Stomach smooth muscle (tissue), 2 donors: ENCODE results near the gene GNB2.
"Not testable (repeated sequence)": the region's sequence is repeated elsewhere in the genome, so short reads cannot be mapped to it uniquely, and the experiment has no call there.

Experiments
- H3K27ac ChIP-seq: one replicate; pipeline ENCODE4 v1.7.0; 2013; ENCODE audit warnings: mild to moderate bottlenecking, low read length, inconsistent platforms
- H3K27me3 ChIP-seq, 2 donors: one replicate each; pipeline ENCODE4 v1.7.0; 2013; ENCODE audit warnings: low read length in 2 of 2; ENCODE audit not compliant: insufficient read depth in 2 of 2, control insufficient read depth in 1 of 2
- H3K36me3 ChIP-seq, 2 donors: one replicate each; pipeline ENCODE4 v1.7.0; 2013; ENCODE audit warnings: low read length in 2 of 2; ENCODE audit not compliant: control insufficient read depth in 2 of 2, insufficient read depth in 2 of 2
- H3K4me1 ChIP-seq: one replicate; pipeline ENCODE4 v1.7.0; 2013; ENCODE audit warnings: low read length; ENCODE audit not compliant: control insufficient read depth, insufficient read depth
- H3K4me3 ChIP-seq, 2 donors: one replicate each; pipeline ENCODE4 v1.7.0; 2013; ENCODE audit warnings: low read length in 2 of 2
- H3K9ac ChIP-seq, 2 donors: one replicate each; pipeline ENCODE4 v1.7.0; 2013; ENCODE audit warnings: low read length in 2 of 2, mild to moderate bottlenecking in 1 of 2
- H3K9me3 ChIP-seq, 2 donors: one replicate each; pipeline ENCODE4 v1.7.0; 2013; ENCODE audit warnings: low read length in 2 of 2; ENCODE audit not compliant: control insufficient read depth in 2 of 2
- donor health status: healthy.
- donor health status: Pancreatic carcinoma.

GNB2 gene

DNA sequence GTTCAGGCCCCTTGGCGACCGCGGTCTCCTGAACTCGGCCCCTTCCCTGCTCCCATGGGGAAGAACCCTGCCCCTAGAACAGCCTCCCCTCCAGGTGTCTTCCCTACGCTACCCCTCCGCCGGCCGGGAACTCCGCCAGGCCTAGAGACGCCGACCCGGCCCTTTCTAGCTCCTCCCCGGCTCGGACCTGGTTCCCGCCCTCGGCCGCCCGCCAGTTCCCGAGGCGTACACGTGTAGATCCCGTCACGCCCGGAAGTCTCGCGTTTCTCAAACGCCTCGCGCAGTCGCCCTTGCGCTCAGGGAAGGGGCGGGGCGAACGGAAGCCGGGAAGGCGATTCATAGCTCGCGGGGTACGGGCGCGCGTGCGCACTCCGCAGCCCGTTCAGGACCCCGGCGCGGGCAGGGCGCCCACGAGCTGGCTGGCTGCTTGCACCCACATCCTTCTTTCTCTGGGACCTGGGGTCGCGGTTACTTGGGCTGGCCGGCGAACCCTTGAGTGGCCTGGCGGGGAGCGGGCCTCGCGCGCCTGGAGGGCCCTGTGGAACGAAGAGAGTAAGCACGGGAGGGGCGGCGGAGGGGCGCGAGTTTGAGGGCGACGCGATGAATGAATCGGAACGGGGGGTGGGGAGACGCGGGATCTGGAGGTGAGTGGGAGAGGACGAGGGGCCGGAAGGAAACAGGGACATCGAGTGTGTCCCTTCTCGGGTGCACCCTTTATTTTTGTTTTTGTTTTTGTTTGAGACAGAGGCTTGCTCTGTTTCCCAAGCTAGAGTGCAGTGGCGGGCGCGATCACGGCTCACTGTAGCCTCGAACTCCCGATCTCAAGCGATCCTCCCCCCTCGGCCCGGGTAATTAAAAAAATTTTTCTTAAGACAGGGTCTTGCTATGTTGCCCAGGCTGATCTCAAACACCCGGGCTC, 32.5 kb downstream of the GNB2 start, which contains the start of gene POP7:
POP7 (plus strand) TSS at position 369 of the 919 bp plus-strand sequence. CDS start 710 bp downstream, outside the sequence.
- peak within 1 kb of the TSS; percentile 91 for H3K27ac ChIP-seq
- no peaks in the 10 kb centered on the region for H3K9me3 ChIP-seq
- H3K4me1 ChIP-seq: peaks cover 21% of the 10 kb centered on the region
- H3K4me3 ChIP-seq: peak within 1 kb of the TSS; percentile 92 to 95
- H3K27me3 ChIP-seq: no peaks in the 10 kb centered on the region
- no peaks in the 10 kb centered on the region for H3K36me3 ChIP-seq
- H3K9ac ChIP-seq: peak within 1 kb of the TSS; percentile 93 to 94

DNA sequence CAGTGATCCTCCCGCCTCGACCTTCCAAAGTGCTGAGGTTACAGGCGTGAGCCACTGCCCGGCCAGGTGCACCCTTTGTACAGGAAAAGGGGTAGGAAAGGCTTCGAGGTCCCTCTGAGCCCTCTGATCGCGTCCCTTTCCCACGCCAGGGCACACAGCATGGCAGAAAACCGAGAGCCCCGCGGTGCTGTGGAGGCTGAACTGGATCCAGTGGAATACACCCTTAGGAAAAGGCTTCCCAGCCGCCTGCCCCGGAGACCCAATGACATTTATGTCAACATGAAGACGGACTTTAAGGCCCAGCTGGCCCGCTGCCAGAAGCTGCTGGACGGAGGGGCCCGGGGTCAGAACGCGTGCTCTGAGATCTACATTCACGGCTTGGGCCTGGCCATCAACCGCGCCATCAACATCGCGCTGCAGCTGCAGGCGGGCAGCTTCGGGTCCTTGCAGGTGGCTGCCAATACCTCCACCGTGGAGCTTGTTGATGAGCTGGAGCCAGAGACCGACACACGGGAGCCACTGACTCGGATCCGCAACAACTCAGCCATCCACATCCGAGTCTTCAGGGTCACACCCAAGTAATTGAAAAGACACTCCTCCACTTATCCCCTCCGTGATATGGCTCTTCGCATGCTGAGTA, 33.3 kb downstream of the GNB2 start:
- peak overlapping the region; percentile 93 to 94 for H3K9ac ChIP-seq
- H3K9me3 ChIP-seq: no peaks in the 10 kb centered on the region
- peaks cover 21% of the 10 kb centered on the region for H3K4me1 ChIP-seq
- no peaks in the 10 kb centered on the region for H3K36me3 ChIP-seq
- H3K27me3 ChIP-seq: no peaks in the 10 kb centered on the region
- H3K27ac ChIP-seq: peak overlapping the region; percentile 91
- H3K4me3 ChIP-seq: peak overlapping the region; percentile 92 to 95

DNA sequence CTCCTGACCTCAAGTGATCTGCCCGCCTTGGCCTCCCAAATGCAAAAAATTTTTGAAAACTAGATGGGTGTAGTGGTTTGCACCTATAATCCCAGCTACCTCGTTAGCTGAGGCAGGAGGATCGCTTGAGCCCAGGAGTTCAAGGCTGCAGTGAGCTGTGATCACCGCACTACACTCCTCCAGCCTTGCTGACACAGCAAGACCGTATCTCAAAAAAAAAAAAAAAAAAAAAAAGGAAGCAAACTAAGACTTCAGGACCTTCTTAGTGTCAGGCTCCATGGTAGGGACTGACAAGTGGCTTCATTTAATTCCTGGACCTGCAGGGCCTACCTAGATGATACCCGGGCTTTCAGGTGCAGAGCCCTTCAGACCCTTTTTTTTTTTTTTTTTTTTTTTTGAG, 34.9 kb downstream of the GNB2 start:
- peaks cover 21% of the 10 kb centered on the region for H3K4me1 ChIP-seq
- H3K9ac ChIP-seq: no peak overlapping the region
- no peaks in the 10 kb centered on the region for H3K36me3 ChIP-seq
- no peaks in the 10 kb centered on the region for H3K9me3 ChIP-seq
- H3K27ac ChIP-seq: no peak overlapping the region
- no peak overlapping the region for H3K4me3 ChIP-seq
- no peaks in the 10 kb centered on the region for H3K27me3 ChIP-seq

DNA sequence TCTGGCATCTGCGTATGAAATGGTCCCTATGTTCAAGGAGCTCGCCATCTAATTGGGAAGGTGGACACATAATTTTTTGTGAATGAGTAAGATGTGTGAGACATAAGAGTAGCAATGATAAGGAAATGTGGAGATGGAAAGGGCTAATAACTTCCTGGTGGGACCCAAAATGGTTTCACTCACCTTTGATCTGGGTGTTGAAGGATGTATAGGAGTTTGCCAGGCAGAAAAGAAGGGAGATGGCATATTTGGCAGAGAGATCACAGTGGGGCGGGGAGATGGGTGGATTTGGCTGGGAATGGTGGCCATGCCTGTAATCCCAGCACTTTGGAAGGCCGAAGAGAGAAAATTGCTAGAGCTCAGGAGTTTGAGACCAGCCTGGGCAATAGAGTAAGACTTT, 36.9 kb downstream of the GNB2 start:
- H3K27me3 ChIP-seq: no peaks in the 10 kb centered on the region
- H3K4me3 ChIP-seq: no peak overlapping the region
- no peaks in the 10 kb centered on the region for H3K9me3 ChIP-seq
- H3K36me3 ChIP-seq: no peaks in the 10 kb centered on the region
- peaks cover 14% of the 10 kb centered on the region for H3K4me1 ChIP-seq
- H3K9ac ChIP-seq: no peak overlapping the region
- H3K27ac ChIP-seq: no peak overlapping the region

DNA sequence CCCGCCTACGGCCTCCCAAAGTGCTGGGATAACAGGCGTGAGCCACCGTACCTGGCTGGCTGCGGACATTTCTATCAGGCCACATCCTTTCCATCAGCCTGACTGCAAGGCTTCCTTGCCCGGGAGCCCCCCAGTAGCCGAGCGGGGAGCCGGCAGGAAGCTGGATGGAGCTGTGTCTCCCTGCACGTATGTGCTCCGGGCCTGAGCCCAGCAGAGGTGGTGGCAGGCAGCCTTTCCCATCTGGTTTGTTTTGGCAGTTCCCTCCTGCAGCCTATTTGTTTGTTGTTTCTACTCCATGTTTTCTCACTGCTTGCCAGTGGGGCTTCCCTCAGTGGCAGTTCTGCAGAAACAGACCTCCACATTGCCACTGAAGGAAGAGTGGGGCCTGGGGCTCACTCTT, 37.8 kb downstream of the GNB2 start:
- Histone ChIP-seq H3K9ac (no peak overlapping the region), H3K4me1 (peaks cover 11% of the 10 kb centered on the region), H3K27ac (no peak overlapping the region), H3K27me3 (no peaks in the 10 kb centered on the region), H3K9me3 (no peaks in the 10 kb centered on the region), H3K4me3 (no peak overlapping the region), H3K36me3 (no peaks in the 10 kb centered on the region)

DNA sequence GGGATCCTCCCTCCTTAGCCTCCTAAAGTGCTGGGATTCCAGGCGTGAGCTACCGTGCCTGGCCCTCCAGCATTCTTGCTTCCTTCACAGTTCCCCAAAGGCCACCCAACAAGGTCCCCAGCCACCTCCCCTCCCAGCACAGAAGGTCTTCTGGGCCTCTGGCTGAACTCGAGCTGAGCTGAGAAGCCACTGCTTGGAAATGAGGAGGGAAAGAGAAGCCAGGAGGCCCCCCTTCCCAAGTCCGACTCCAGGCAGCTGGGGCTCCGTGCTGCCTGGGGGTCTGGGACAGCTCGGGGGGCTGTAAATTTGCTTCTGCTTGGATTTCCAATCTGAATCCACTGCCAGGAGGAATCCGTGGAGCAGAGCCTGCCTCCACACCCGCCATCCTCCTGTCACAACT, 41.2 kb downstream of the GNB2 start:
- Histone ChIP-seq H3K36me3 (no peaks in the 10 kb centered on the region), H3K4me1 (no peaks in the 10 kb centered on the region), H3K27me3 (peaks cover 3% of the 10 kb centered on the region in 2 donors), H3K27ac (no peak overlapping the region), H3K4me3 (no peak overlapping the region), H3K9me3 (no peaks in the 10 kb centered on the region), H3K9ac (no peak overlapping the region)

DNA sequence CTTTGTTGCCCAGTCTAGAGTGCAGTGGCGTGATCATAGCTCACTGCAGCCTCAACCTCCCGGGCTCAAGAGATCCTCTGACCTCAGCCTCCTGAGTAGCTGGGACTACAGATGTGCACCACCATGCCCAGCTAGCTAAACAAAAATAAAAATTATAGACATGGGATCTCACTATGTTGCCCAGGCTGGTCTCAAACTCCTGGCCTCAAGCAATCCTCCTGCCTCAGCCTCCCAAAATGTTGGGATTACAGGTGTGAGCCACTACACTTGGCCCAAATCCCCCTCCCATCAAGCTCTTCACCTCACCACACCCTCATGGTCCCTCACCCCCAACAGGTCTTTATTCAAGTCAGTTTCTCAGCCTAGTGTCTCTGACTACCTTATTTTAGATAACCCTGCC, 43.5 kb downstream of the GNB2 start:
- not testable (repeated sequence) for H3K4me1 ChIP-seq, H3K9ac ChIP-seq, H3K36me3 ChIP-seq, H3K9me3 ChIP-seq, H3K4me3 ChIP-seq, H3K27ac ChIP-seq
- peaks cover 21 to 23% of the 10 kb centered on the region in 2 donors for H3K27me3 ChIP-seq

DNA sequence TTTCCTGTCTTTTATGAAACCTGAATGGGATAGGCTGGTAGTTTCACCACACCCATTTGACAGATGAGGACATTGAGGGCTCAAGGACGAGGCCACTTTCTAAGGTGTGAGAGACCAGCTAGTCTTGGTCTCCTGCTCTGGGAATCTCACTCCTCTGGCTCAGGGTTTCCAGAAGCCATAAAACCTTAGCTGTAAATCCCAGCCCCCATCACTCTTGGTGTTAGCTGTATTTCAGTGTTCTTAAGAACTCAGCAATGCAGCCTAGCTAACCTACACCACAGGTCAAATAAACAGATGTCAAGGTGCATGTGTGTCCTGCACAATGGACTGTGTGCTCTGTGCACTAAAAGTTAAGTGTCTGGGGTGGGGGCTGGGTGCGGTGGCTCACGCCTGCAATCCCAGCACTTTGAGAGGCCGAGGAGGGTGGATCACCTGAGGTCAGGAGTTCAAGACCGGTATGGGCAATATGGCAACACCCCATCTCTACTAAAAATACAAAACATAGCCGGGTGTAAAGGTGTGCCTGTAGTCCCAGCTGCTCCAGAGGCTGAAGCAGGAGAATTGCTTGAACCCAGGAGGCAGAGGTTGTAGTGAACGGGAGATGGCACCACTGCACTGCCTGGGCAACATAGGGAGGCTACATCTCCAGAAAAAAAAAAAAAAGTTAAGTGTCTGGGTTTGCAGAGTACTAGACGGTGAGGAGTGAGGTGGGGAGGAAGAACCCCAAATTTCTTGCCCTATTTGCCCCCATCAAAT, 46.2 kb downstream of the GNB2 start:
- Histone ChIP-seq H3K36me3 (no peaks in the 10 kb centered on the region), H3K9ac (no peak overlapping the region), H3K27ac (no peak overlapping the region), H3K4me1 (peaks cover 7% of the 10 kb centered on the region), H3K9me3 (no peaks in the 10 kb centered on the region), H3K27me3 (peaks cover 27 to 29% of the 10 kb centered on the region in 2 donors), H3K4me3 (no peak overlapping the region)

DNA sequence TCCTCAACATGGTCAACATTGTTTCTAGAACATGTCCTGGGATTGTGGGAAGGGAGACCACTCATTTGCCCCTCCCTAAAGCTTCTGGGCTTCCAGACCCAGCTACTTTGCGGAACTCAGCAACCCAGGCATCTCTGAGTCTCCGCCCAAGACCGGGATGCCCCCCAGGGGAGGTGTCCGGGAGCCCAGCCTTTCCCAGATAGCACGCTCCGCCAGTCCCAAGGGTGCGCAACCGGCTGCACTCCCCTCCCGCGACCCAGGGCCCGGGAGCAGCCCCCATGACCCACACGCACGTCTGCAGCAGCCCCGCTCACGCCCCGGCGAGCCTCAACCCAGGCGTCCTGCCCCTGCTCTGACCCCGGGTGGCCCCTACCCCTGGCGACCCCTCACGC, 46.7 kb downstream of the GNB2 start, which contains the start of gene EPO:
EPO (plus strand) TSS at position 190 of the 392 bp plus-strand sequence. CDS start 513 bp downstream, outside the sequence.
- peaks cover 27 to 29% of the 10 kb centered on the region in 2 donors for H3K27me3 ChIP-seq
- H3K4me3 ChIP-seq: no peak within 1 kb of the TSS
- H3K4me1 ChIP-seq: peaks cover 7% of the 10 kb centered on the region

DNA sequence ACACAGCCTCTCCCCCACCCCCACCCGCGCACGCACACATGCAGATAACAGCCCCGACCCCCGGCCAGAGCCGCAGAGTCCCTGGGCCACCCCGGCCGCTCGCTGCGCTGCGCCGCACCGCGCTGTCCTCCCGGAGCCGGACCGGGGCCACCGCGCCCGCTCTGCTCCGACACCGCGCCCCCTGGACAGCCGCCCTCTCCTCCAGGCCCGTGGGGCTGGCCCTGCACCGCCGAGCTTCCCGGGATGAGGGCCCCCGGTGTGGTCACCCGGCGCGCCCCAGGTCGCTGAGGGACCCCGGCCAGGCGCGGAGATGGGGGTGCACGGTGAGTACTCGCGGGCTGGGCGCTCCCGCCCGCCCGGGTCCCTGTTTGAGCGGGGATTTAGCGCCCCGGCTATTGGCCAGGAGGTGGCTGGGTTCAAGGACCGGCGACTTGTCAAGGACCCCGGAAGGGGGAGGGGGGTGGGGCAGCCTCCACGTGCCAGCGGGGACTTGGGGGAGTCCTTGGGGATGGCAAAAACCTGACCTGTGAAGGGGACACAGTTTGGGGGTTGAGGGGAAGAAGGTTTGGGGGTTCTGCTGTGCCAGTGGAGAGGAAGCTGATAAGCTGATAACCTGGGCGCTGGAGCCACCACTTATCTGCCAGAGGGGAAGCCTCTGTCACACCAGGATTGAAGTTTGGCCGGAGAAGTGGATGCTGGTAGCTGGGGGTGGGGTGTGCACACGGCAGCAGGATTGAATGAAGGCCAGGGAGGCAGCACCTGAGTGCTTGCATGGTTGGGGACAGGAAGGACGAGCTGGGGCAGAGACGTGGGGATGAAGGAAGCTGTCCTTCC, 47.3 kb downstream of the GNB2 start:
- no peak overlapping the region for H3K4me3 ChIP-seq
- H3K4me1 ChIP-seq: peaks cover 7% of the 10 kb centered on the region
- no peaks in the 10 kb centered on the region for H3K9me3 ChIP-seq
- H3K9ac ChIP-seq: no peak overlapping the region
- H3K27ac ChIP-seq: no peak overlapping the region
- no peaks in the 10 kb centered on the region for H3K36me3 ChIP-seq
- peaks cover 27 to 30% of the 10 kb centered on the region in 2 donors for H3K27me3 ChIP-seq

More for the DNA sequence above, 46.7 kb downstream of the GNB2 start, which contains the start of gene EPO:
- Histone ChIP-seq H3K9ac (no peak within 1 kb of the TSS), H3K36me3 (no peaks in the 10 kb centered on the region), H3K27ac (no peak within 1 kb of the TSS), H3K9me3 (no peaks in the 10 kb centered on the region)
